OCI-LY3 (cell line): ENCODE results near the gene HEG1.

Source experiments
- H2AFZ ChIP-seq: fragments of 200-600, 300-600 bp; shearing (Covaris generic); 2 replicates; pipeline ENCODE4 v1.6.0; 2014; ENCODE audit warnings: antibody characterized with exemption, low read depth, low read length
- H3K27ac ChIP-seq: fragments of 200-600, 300-600 bp; sonication (generic); 2 replicates; pipeline ENCODE4 v1.5.1; 2014; ENCODE audit warnings: mild to moderate bottlenecking, low read length, moderate library complexity, mixed read lengths
- H3K27me3 ChIP-seq: fragments of 200-600, 300-600 bp; sonication (generic); 2 replicates; pipeline ENCODE4 v1.6.1; 2014; ENCODE audit warnings: low read depth, low read length, mixed read lengths
- H3K36me3 ChIP-seq: fragments of 200-600, 300-600 bp; sonication (generic); replicated peaks from 2 replicates; pipeline ENCODE3; 2014; ENCODE audit warnings: low read depth, low read length, mixed read lengths
- H3K4me1 ChIP-seq: fragments of 300-600, 200-600 bp; sonication (generic); 2 replicates; pipeline ENCODE4 v1.6.1; 2014; ENCODE audit warnings: low read length, mixed read lengths
- H3K4me2 ChIP-seq: fragments of 200-600, 300-600 bp; sonication (generic); 2 replicates; pipeline ENCODE4 v1.6.1; 2014; ENCODE audit warnings: low read length, mixed read lengths
- H3K4me3 ChIP-seq: fragments of 300-600, 200-600 bp; sonication (generic); 2 replicates; pipeline ENCODE4 v1.5.1; 2014; ENCODE audit warnings: antibody characterized with exemption, mild to moderate bottlenecking, low read length, moderate library complexity
- H3K79me2 ChIP-seq: fragments of 300-600, 200-600 bp; shearing (Covaris generic); 2 replicates; pipeline ENCODE4 v1.6.1; 2014; ENCODE audit warnings: mild to moderate bottlenecking, low read length, mixed read lengths
- H3K9ac ChIP-seq: fragments of 300-600, 200-600 bp; shearing (Covaris generic); 2 replicates; pipeline ENCODE4 v1.6.0; 2014; ENCODE audit warnings: mild to moderate bottlenecking, low read length, moderate library complexity
- H3K9me3 ChIP-seq: fragments of 200-600, 300-600 bp; shearing (Covaris generic); 2 replicates; pipeline ENCODE4 v1.6.1; 2014; ENCODE audit warnings: low read length, mixed read lengths; ENCODE audit not compliant: insufficient read depth
- H4K20me1 ChIP-seq: fragments of 200-600, 300-600 bp; sonication (generic); 2 replicates; pipeline ENCODE4 v1.6.1; 2016; ENCODE audit warnings: low read length, mixed read lengths; ENCODE audit not compliant: insufficient read depth
- EZH2phosphoT487 ChIP-seq: fragments of 200-600 bp; shearing (Covaris generic); IDR thresholded peaks from 2 replicates; pipeline ENCODE4 v1.6.1; 2018; ENCODE audit warnings: antibody characterized with exemption, mixed run types, low read depth
- TF ChIP-seq, protein P1 (sequence below): fragments of 200-600, 300-600 bp; sonication (generic); IDR thresholded peaks from 2 replicates; pipeline ENCODE4 v1.5.1; 2014; ENCODE audit warnings: antibody characterized with exemption, low read length, low read depth

Gene HEG1

DNA sequence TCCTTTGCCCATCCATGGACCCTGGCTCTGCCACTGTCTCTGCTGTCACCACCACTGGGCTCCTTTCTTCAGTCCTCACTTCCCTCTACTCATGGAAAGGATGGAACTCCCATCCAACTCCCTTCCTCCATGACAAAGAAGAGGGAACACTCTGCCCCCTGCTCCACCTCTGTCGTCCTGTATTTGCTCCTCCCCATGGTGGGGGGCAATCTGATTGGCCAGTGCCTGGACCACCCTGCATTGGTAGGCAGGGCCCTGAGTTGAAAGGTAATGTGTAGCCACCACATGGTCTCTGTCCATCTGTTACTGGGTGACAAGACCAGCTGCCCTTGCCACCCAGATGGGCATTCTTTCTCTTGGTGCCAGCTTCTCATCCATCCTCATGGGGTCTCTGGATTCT is 20.7 kb upstream of the HEG1 start:
- Histone ChIP-seq H3K27ac (no peak overlapping the region), H2AFZ (no peak overlapping the region), H3K79me2 (no peaks in the 10 kb centered on the region), H3K27me3 (peaks cover 14% of the 10 kb centered on the region), H3K9me3 (no peaks in the 10 kb centered on the region), H3K4me1 (0 out of 2 replicates have a peak, but pooled peaks cover 4% of the 10 kb centered on the region), H3K9ac (no peak overlapping the region), H3K4me3 (no peak overlapping the region), H4K20me1 (no peaks in the 10 kb centered on the region), H3K36me3 (no peaks in the 10 kb centered on the region), H3K4me2 (no peak overlapping the region)
- TF ChIP-seq, protein P1, sequence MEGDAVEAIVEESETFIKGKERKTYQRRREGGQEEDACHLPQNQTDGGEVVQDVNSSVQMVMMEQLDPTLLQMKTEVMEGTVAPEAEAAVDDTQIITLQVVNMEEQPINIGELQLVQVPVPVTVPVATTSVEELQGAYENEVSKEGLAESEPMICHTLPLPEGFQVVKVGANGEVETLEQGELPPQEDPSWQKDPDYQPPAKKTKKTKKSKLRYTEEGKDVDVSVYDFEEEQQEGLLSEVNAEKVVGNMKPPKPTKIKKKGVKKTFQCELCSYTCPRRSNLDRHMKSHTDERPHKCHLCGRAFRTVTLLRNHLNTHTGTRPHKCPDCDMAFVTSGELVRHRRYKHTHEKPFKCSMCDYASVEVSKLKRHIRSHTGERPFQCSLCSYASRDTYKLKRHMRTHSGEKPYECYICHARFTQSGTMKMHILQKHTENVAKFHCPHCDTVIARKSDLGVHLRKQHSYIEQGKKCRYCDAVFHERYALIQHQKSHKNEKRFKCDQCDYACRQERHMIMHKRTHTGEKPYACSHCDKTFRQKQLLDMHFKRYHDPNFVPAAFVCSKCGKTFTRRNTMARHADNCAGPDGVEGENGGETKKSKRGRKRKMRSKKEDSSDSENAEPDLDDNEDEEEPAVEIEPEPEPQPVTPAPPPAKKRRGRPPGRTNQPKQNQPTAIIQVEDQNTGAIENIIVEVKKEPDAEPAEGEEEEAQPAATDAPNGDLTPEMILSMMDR = no peak
- no peak for TF ChIP-seq EZH2phosphoT487

DNA sequence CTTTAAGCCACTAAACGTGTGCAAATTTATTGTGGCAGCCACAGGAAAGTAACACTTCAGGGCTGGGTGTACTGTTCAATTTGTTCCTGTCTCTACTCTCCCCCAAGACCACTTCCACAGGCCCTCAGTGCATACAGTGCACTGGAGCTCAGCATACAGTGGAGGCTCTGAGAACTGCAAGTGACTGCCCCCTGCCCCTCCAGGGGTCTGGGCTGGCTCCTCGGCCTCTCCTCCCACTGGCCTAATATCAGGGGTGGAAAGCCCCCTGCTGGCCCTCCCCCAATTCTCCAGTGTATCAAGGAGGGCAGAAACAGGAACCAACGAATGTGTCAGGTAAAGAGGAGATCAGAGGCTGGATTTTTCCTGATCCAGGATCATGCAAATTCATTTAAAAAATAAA is 19.9 kb upstream of the HEG1 start:
- H3K27ac ChIP-seq = no peak overlapping the region
- H3K9me3 ChIP-seq = no peaks in the 10 kb centered on the region
- H3K27me3 ChIP-seq = peaks cover 6% of the 10 kb centered on the region
- no peak for TF ChIP-seq EZH2phosphoT487
- TF ChIP-seq, protein P1 = no peak
- H2AFZ ChIP-seq = no peak overlapping the region
- H3K9ac ChIP-seq = no peak overlapping the region
- H4K20me1 ChIP-seq = no peaks in the 10 kb centered on the region
- H3K4me1 ChIP-seq = 0 out of 2 replicates have a peak, but pooled peaks cover 4% of the 10 kb centered on the region
- no peaks in the 10 kb centered on the region for H3K79me2 ChIP-seq
- no peaks in the 10 kb centered on the region for H3K36me3 ChIP-seq
- no peak overlapping the region for H3K4me3 ChIP-seq
- no peak overlapping the region for H3K4me2 ChIP-seq

DNA sequence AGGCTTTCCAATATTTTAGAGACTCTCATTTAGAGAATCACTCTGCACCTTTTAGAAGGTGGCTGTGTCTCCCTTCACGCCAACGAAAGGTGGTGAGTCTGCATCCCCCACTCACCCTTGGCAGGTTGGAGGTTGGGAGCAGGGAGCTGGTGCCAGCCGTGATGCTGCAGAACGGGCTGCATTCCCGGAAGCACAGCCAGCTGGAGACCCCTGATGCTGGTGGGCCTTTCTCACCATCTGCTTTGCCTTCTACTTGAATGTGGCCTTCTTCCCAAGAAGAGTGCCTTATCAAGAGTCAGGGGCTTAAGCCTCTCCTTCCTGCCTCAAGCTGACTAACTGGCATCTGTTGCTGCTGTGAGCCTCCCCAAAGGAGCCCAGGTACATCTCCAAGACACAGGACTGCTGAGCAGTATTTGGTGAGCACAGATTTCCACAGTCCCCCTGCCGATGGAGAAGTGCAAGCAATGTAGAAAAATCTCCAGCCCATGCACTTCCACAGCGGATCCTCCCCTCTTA is 17.7 kb upstream of the HEG1 start:
- peaks cover 9% of the 10 kb centered on the region; the same call in 1 of the 2 replicates for H3K27me3 ChIP-seq
- H3K36me3 ChIP-seq = no peaks in the 10 kb centered on the region
- H3K9ac ChIP-seq = no peak overlapping the region
- no peak overlapping the region for H3K27ac ChIP-seq
- H3K4me2 ChIP-seq = no peak overlapping the region
- TF ChIP-seq, protein P1 = no peak
- TF ChIP-seq EZH2phosphoT487 = no peak
- peaks cover 11% of the 10 kb centered on the region; the same call in 1 of the 2 replicates for H3K4me1 ChIP-seq
- no peak overlapping the region for H2AFZ ChIP-seq
- H3K79me2 ChIP-seq = no peaks in the 10 kb centered on the region
- no peaks in the 10 kb centered on the region for H3K9me3 ChIP-seq
- no peaks in the 10 kb centered on the region for H4K20me1 ChIP-seq
- H3K4me3 ChIP-seq = no peak overlapping the region

DNA sequence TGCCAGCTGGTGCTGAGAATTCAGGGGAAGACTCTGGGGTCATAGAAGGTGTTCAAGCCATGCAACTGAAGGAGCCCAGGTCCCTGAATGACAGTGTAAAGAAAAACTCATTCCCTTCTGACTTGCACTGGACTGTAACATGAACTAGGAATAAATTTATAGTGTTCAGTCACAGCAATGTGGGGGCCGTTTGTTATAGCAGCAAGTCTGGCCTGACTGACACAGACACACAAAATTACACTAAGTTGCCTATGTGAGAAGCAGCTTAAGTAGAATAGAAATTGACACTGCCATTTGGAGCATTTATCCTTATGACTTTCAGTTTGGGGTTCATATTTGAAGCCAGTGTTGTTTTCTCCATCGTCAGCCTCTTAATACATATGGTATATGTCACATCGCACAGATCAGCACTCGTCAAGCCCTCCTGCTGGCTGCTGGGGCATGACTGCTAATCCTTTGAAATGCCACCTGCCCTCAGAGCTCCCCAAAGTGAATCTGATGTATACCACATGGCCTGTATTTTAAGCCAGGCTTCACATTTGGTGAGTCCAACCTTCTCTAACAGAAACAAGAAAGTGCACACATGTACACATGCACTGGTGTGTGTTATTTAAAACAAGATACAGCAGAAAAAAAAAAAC is 17.1 kb upstream of the HEG1 start:
- TF ChIP-seq EZH2phosphoT487 = no peak
- TF ChIP-seq, protein P1 = no peak
- no peak overlapping the region for H3K27ac ChIP-seq

More for the DNA sequence above, 17.1 kb upstream of the HEG1 start:
- H3K4me3 ChIP-seq = no peak overlapping the region
- H3K4me1 ChIP-seq = peaks cover 6% of the 10 kb centered on the region; the same call in 1 of the 2 replicates
- no peaks in the 10 kb centered on the region for H3K36me3 ChIP-seq
- no peak overlapping the region for H3K9ac ChIP-seq
- H3K4me2 ChIP-seq = no peak overlapping the region
- peaks cover 9% of the 10 kb centered on the region; the same call in 1 of the 2 replicates for H3K27me3 ChIP-seq
- no peaks in the 10 kb centered on the region for H4K20me1 ChIP-seq
- H3K9me3 ChIP-seq = no peaks in the 10 kb centered on the region
- H3K79me2 ChIP-seq = no peaks in the 10 kb centered on the region
- no peak overlapping the region for H2AFZ ChIP-seq
